ENCODE measurements around the gene SLC25A45. TPM values are rescaled to one million over a fixed set of nuclear protein-coding genes. Genes with fewer than 3 reads are reported as not detected.

The SLC25A45 gene, protein sequence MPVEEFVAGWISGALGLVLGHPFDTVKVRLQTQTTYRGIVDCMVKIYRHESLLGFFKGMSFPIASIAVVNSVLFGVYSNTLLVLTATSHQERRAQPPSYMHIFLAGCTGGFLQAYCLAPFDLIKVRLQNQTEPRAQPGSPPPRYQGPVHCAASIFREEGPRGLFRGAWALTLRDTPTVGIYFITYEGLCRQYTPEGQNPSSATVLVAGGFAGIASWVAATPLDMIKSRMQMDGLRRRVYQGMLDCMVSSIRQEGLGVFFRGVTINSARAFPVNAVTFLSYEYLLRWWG
- total RNA-seq (ENCODE audit: low replicate concordance) = 1.9 and 5.6 TPM in 2 replicates
- long read RNA-seq, partial matches to known transcripts = 0 of 1 reads
- long read RNA-seq, other reads (novel, unspliced or antisense) = 1 of 1 reads

DNA sequence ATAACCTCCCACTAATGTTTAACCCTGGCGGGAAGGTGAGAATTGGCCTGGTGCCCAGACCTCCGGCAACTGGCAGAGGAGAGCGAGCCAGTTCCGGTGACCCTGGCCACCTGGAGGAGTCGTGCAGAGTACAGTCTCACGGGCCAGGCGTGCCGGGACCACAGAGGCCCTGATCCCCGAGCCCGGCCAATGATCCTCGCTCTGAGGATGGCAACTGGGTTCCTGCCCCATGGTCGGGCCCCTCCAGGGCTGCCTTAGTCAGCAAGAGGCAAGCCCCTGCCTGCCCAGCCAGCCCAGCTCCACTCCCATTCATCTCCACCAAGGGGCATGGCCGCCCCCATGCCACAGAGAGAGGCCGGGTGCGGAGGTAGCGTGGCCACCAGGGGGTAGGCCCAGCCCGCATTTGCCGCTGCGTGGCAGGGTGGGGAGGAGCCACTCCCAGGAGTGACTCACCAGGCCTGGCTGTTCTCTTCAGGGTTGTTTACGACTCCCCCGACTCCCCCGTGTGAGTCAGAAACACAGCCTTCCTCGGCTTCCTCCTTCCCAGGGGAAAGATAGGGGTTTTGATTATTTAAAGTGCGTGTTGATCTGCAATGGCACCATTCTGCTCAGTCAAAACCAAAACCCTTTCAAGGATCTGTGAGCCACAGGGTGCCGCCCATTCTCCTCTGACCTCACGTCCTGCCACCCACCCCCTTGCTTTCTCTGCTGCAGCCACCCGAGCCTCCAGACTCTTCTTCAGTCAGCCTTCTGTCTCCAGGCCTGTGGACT lies at the start of gene SLC25A45:
Gene SLC25A45 (minus strand): TSS at position 614 of the 771 bp plus-strand sequence. CDS start 695 bp downstream, outside the sequence.
- Mint-ChIP-seq H3K4me1 (ENCODE audit: unreplicated experiment) (peaks cover 26% of the 10 kb centered on the region), H3K27ac (peak within 1 kb of the TSS; percentile 98), H3K4me3 (peak within 1 kb of the TSS; percentile 79), H3K27me3 (no peaks in the 10 kb centered on the region), H3K9me3 (no peaks in the 10 kb centered on the region), H3K36me3 (no peaks in the 10 kb centered on the region)
- DNase-seq (ENCODE audit: extremely low spot score, unreplicated experiment) = peak; percentile 83
- TF ChIP-seq, protein P1, sequence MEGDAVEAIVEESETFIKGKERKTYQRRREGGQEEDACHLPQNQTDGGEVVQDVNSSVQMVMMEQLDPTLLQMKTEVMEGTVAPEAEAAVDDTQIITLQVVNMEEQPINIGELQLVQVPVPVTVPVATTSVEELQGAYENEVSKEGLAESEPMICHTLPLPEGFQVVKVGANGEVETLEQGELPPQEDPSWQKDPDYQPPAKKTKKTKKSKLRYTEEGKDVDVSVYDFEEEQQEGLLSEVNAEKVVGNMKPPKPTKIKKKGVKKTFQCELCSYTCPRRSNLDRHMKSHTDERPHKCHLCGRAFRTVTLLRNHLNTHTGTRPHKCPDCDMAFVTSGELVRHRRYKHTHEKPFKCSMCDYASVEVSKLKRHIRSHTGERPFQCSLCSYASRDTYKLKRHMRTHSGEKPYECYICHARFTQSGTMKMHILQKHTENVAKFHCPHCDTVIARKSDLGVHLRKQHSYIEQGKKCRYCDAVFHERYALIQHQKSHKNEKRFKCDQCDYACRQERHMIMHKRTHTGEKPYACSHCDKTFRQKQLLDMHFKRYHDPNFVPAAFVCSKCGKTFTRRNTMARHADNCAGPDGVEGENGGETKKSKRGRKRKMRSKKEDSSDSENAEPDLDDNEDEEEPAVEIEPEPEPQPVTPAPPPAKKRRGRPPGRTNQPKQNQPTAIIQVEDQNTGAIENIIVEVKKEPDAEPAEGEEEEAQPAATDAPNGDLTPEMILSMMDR (conservative IDR thresholded peaks at IDR 0.05) = peak; percentile 79

DNA sequence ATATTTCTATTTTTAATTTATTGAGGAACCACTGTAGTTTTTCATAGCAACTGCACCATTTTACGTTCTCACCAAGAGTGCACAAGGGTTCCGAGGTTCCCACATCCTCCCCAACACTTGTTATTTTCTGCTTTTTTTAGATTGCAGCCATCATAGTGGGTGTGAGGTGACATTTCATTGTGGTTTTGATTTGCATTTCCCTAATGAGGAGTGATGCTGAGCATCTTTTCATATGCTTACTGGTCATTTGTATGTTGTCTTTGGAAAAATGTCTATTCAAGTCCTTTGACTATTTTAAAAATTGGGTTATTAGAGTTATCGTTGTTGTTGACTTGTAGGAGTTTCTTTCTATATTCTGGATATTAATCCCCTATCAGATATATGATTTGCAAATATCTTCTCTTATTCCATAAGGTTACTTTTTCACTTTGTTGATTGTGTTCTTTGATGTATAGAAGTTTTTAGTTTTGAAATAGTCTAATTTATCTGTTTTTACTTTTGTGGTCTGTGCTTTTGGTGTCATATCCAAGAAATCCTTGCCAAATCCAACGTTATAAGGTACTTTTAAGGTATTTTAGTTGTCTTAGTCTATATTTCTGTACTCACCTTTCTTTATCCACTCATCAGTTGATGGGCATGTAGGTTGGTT lies 49.1 kb upstream of the SLC25A45 start:
- DNase-seq (ENCODE audit: extremely low spot score, unreplicated experiment) = no peak
- Mint-ChIP-seq H3K4me3 (peak overlapping the region; percentile 20), H3K36me3 (peaks cover 29% of the 10 kb centered on the region), H3K4me1 (ENCODE audit: unreplicated experiment) (peaks cover 47% of the 10 kb centered on the region), H3K27ac (peak overlapping the region; percentile 77), H3K27me3 (peaks cover 12% of the 10 kb centered on the region), H3K9me3 (no peaks in the 10 kb centered on the region)
- TF ChIP-seq, protein P1 (conservative IDR thresholded peaks at IDR 0.05) = no peak

DNA sequence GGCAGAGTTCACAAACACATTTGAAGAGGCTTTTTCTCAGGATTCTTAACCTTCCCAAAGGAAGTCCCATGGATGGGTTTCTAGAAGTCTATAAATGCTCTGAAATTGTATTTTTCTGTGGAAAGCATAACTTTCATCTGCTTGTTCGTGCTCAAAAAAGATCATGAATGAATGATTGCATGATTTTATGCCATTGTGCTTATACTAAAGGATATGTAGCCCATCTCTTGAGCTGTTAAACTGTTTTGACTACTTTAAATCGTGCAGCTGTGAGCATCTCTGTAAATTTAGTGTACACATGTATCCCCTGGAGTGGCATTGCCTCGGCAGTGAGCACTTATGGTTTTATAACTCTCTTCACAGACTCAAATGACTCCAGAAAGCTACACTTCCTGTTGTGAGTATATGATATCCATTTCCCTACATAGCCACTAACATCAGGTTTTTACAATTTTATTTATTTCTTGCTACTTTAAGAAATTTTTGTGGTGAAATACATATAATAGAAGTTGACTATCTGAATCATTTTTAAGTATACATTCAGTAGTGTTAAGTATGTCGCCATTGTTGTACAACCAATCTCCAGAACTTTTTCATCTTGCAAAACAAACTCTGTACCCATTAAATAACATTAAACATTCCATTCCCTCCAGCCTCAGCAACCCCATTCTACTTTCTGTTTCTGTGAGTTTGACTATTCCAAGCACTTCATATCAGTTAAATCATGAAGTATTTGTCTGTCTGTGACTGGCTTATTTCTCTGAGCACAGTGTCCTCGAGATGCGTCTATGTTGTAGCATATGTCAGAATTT lies 48.2 kb upstream of the SLC25A45 start:
- TF ChIP-seq, protein P1 (conservative IDR thresholded peaks at IDR 0.05) = no peak
- H3K27ac Mint-ChIP-seq = peak overlapping the region; percentile 99
- no peak for DNase-seq (ENCODE audit: extremely low spot score, unreplicated experiment)
- peaks cover 33% of the 10 kb centered on the region for H3K36me3 Mint-ChIP-seq
- H3K9me3 Mint-ChIP-seq = no peaks in the 10 kb centered on the region
- peaks cover 18% of the 10 kb centered on the region for H3K27me3 Mint-ChIP-seq
- H3K4me3 Mint-ChIP-seq = peak overlapping the region; percentile 70
- H3K4me1 Mint-ChIP-seq (ENCODE audit: unreplicated experiment) = peaks cover 52% of the 10 kb centered on the region

DNA sequence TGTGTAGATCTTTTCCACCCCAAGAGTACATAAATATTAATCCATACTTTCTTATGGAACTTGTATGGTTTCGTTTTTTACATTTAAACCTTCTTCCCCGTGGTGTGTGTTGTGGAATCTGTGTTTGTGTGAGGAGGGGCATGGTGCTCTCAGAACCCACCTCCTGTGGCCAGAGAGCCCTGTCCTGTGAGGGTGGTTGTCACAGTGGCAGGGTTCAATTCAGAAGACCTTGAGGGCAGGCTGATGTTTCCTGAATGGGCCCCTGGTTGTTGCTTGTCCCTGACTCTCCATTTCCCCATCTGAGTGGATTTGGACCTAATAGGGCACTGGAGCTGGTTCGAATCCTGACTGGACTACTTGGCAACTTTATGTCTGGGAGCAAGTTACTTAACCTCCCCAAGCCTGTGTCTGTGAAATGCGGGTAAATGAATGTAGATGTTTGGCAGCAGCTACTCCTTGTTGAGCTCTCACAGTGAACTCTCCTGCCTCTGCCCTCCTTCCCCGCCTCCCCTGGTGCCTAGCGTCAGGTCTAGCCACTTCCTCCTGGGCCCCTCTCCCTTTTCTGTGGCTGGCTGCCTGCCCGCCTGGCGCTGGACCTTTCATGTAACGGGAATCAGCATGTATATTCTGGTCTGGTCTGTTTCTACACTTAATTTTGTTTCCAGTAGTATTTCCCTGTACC lies 47.4 kb upstream of the SLC25A45 start:
- Mint-ChIP-seq H3K36me3 (peaks cover 33% of the 10 kb centered on the region), H3K27me3 (peaks cover 21% of the 10 kb centered on the region), H3K9me3 (no peaks in the 10 kb centered on the region), H3K4me1 (ENCODE audit: unreplicated experiment) (peaks cover 58% of the 10 kb centered on the region), H3K27ac (peak overlapping the region; percentile 99), H3K4me3 (peak overlapping the region; percentile 70)
- TF ChIP-seq, protein P1 (conservative IDR thresholded peaks at IDR 0.05) = no peak
- no peak for DNase-seq (ENCODE audit: extremely low spot score, unreplicated experiment)

Measured in type B pancreatic cell (in vitro differentiated cells).